ENCODE data around the gene MOGAT1. TPM values are rescaled to one million over a fixed set of nuclear protein-coding genes. Genes with fewer than 3 reads are reported as not detected.

Gene MOGAT1
- total and polyA plus RNA-seq, 2 of the 13 experiments (the other 11 are each of a cell fraction or from before 2014, with no cell fraction given) = 0.98 to 4.3 TPM

DNA sequence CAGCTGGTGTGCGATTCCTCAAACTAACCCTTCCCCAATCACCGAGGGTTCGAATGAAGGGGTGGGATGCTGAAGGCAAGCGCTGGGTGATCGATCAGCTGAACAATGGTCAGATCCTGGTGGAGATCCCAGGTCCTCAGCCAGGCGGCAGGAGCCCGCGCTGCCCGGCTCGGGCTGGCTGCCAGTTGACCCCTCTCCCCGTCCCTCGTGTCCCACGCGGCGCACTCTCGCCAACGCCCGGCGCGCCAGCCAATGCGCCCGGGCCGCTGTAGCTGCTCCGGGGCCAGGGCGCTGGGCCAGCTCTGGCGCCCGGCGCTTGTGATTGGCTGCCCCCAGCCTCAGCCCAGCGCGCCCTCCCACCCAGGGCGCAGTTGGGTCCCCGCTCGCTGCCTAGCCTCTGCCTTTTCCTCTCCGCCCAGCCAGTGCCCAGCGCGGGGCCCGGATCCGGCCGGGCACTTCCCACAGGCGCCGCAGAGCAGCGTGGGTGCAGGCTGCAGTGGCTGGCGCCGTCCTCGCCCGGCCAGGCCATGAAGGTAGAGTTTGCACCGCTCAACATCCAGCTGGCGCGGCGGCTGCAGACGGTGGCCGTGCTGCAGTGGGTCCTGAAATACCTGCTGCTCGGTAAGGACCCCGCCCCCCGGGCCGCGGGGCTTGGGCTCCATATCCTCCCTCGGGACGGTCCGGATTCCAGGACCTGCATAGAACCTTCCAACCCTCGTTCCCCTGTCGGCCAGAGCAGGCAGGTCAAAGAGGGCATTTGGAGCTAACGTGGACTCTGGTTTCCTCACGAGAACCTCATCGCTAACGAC, at the start of gene MOGAT1 (continued):
- TF ChIP-seq, protein P1, sequence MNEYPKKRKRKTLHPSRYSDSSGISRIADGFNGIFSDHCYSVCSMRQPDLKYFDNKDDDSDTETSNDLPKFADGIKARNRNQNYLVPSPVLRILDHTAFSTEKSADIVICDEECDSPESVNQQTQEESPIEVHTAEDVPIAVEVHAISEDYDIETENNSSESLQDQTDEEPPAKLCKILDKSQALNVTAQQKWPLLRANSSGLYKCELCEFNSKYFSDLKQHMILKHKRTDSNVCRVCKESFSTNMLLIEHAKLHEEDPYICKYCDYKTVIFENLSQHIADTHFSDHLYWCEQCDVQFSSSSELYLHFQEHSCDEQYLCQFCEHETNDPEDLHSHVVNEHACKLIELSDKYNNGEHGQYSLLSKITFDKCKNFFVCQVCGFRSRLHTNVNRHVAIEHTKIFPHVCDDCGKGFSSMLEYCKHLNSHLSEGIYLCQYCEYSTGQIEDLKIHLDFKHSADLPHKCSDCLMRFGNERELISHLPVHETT (CRISPR knock-in tag; conservative IDR thresholded peaks at IDR 0.05) = peak; percentile 78
- no peak for TF ChIP-seq ZNF83 (CRISPR knock-in tag; IDR thresholded peaks at IDR 0.05; ENCODE audit: borderline replicate concordance)
- TF ChIP-seq ZSCAN22 (CRISPR knock-in tag; IDR thresholded peaks at IDR 0.05) = 0 out of 2 replicates have a peak, but pooled peaks have one; percentile 28
- TF ChIP-seq ZNF7 (CRISPR knock-in tag; IDR thresholded peaks at IDR 0.05) = 0 out of 2 replicates have a peak, but pooled peaks have one; percentile 20
- TF ChIP-seq, protein P2, sequence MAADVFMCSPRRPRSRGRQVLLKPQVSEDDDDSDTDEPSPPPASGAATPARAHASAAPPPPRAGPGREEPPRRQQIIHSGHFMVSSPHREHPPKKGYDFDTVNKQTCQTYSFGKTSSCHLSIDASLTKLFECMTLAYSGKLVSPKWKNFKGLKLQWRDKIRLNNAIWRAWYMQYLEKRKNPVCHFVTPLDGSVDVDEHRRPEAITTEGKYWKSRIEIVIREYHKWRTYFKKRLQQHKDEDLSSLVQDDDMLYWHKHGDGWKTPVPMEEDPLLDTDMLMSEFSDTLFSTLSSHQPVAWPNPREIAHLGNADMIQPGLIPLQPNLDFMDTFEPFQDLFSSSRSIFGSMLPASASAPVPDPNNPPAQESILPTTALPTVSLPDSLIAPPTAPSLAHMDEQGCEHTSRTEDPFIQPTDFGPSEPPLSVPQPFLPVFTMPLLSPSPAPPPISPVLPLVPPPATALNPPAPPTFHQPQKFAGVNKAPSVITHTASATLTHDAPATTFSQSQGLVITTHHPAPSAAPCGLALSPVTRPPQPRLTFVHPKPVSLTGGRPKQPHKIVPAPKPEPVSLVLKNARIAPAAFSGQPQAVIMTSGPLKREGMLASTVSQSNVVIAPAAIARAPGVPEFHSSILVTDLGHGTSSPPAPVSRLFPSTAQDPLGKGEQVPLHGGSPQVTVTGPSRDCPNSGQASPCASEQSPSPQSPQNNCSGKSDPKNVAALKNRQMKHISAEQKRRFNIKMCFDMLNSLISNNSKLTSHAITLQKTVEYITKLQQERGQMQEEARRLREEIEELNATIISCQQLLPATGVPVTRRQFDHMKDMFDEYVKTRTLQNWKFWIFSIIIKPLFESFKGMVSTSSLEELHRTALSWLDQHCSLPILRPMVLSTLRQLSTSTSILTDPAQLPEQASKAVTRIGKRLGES (CRISPR knock-in tag; IDR thresholded peaks at IDR 0.05; ENCODE audit: borderline replicate concordance) = 0 out of 2 replicates have a peak, but pooled peaks have one; percentile 57
- peak; percentile 84; the same call in 1 of the 2 replicates for TF ChIP-seq AHR (CRISPR knock-in tag; IDR thresholded peaks at IDR 0.05)
- peak; percentile 88; the same call in 1 of the 2 replicates for TF ChIP-seq ZNF331 (CRISPR knock-in tag; IDR thresholded peaks at IDR 0.05)
- peak; percentile 90; the same call in 1 of the 2 replicates for TF ChIP-seq ZSCAN20 (CRISPR knock-in tag; IDR thresholded peaks at IDR 0.05; ENCODE audit: borderline replicate concordance)
- peak; percentile 78 for TF ChIP-seq ZNF431 (CRISPR knock-in tag; IDR thresholded peaks at IDR 0.05; ENCODE audit: borderline replicate concordance, low read depth)
- TF ChIP-seq RXRB (CRISPR knock-in tag; IDR thresholded peaks at IDR 0.05; ENCODE audit: borderline replicate concordance) = no peak; the same call in none of the 2 replicates
- TF ChIP-seq, protein P3, sequence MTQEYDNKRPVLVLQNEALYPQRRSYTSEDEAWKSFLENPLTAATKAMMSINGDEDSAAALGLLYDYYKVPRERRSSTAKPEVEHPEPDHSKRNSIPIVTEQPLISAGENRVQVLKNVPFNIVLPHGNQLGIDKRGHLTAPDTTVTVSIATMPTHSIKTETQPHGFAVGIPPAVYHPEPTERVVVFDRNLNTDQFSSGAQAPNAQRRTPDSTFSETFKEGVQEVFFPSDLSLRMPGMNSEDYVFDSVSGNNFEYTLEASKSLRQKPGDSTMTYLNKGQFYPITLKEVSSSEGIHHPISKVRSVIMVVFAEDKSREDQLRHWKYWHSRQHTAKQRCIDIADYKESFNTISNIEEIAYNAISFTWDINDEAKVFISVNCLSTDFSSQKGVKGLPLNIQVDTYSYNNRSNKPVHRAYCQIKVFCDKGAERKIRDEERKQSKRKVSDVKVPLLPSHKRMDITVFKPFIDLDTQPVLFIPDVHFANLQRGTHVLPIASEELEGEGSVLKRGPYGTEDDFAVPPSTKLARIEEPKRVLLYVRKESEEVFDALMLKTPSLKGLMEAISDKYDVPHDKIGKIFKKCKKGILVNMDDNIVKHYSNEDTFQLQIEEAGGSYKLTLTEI (CRISPR knock-in tag; conservative IDR thresholded peaks at IDR 0.05) = no peak
- TF ChIP-seq, protein P4, sequence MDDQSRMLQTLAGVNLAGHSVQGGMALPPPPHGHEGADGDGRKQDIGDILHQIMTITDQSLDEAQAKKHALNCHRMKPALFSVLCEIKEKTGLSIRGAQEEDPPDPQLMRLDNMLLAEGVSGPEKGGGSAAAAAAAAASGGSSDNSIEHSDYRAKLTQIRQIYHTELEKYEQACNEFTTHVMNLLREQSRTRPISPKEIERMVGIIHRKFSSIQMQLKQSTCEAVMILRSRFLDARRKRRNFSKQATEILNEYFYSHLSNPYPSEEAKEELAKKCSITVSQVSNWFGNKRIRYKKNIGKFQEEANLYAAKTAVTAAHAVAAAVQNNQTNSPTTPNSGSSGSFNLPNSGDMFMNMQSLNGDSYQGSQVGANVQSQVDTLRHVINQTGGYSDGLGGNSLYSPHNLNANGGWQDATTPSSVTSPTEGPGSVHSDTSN (CRISPR knock-in tag; IDR thresholded peaks at IDR 0.05; ENCODE audit: borderline replicate concordance) = no peak
- peak; percentile 54; the same call in 1 of the 2 replicates for TF ChIP-seq ZNF777 (CRISPR knock-in tag; IDR thresholded peaks at IDR 0.05)
- TF ChIP-seq LCORL (IDR thresholded peaks at IDR 0.05) = 0 out of 2 replicates have a peak, but pooled peaks have one; percentile 3
- TF ChIP-seq LCORL (CRISPR knock-in tag; IDR thresholded peaks at IDR 0.05) = peak; percentile 91
- peak; percentile 72 for TF ChIP-seq POGZ (CRISPR knock-in tag; IDR thresholded peaks at IDR 0.05)
- TF ChIP-seq, protein P5, sequence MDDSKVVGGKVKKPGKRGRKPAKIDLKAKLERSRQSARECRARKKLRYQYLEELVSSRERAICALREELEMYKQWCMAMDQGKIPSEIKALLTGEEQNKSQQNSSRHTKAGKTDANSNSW (CRISPR knock-in tag; IDR thresholded peaks at IDR 0.05; ENCODE audit: borderline replicate concordance) = no peak
- peak; percentile 53; the same call in 1 of the 2 replicates for TF ChIP-seq REL (CRISPR knock-in tag; conservative IDR thresholded peaks at IDR 0.05)
- peak; percentile 63 for TF ChIP-seq BCL6 (CRISPR knock-in tag; IDR thresholded peaks at IDR 0.05)
- TF ChIP-seq, protein P6, sequence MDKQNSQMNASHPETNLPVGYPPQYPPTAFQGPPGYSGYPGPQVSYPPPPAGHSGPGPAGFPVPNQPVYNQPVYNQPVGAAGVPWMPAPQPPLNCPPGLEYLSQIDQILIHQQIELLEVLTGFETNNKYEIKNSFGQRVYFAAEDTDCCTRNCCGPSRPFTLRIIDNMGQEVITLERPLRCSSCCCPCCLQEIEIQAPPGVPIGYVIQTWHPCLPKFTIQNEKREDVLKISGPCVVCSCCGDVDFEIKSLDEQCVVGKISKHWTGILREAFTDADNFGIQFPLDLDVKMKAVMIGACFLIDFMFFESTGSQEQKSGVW (CRISPR knock-in tag; IDR thresholded peaks at IDR 0.05; ENCODE audit: borderline replicate concordance) = 0 out of 2 replicates have a peak, but pooled peaks have one; percentile 80

Data from HepG2 (cell line).